ENCODE results near the gene STX4. TPM values are rescaled to one million over a fixed set of nuclear protein-coding genes. Genes with fewer than 3 reads are reported as not detected.
A peak's percentile ranks its signal among the peaks of the same experiment; 100 is the strongest.

STX4 gene
- 35.5 TPM for polyA plus RNA-seq (2012; ENCODE audit: insufficient read depth, insufficient read length)

GRCh38 chr16:31032736-31033708, at the start of gene STX4:
Gene STX4 (plus strand): TSS chr16:31033558. CDS start chr16:31033806, 248 bp downstream.
- DNase-seq (ENCODE audit: low read depth, low spot score) = peak; percentile 94
- H3K4me3 ChIP-seq (ENCODE audit: low read length) = peak within 1 kb of the TSS; percentile 94

- no peak overlapping the region for H3K4me3 ChIP-seq (ENCODE audit: low read length)
- no peak for DNase-seq (ENCODE audit: low read depth, low spot score)
Measured at GRCh38 chr16:30983898-30984610, 49.3 kb upstream of the STX4 start.

DNA sequence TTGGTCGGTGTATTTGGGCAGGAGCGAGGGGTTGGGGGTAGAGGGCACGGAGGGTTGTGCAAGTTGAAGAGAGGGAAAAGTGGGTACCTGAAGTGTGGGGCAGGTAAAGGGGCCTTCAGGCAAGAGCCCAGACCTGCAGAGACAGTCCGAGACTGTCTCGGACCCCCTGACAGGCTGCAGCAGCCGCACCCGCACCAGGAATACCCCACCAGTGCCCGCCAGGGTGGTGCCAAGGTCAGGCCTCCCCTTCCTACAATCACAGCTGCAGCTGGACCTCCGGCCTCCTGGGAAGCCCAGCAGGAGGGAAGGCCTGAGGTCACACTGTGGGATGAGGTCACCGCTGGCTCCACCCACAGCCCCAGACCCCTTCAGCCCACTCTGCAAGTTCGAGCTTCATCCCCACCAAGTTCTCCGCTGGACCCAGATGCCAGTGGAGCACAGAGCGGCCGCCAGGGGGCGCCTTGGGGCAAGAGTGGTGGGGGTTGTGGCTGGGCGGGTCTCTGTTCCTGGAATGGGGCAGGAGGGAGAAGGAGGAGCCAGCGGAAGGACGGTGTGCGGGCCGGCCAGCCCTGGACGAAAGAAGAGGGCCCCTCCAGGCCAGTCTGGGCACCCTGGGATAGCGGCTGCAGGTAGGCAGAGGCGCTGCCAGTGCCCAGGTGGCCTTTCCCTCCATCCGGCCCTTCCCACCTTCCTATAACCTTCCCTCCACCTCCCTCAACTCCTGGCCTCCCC, 48.5 kb upstream of the STX4 start, which contains the start of gene HSD3B7:
TSS of gene HSD3B7 (plus strand) at position 539 of the 732 bp plus-strand sequence. CDS start 452 bp downstream, outside the sequence.
- DNase-seq (ENCODE audit: low read depth, low spot score) = peak; percentile 23
- no peak within 1 kb of the TSS for H3K4me3 ChIP-seq (ENCODE audit: low read length)

DNA sequence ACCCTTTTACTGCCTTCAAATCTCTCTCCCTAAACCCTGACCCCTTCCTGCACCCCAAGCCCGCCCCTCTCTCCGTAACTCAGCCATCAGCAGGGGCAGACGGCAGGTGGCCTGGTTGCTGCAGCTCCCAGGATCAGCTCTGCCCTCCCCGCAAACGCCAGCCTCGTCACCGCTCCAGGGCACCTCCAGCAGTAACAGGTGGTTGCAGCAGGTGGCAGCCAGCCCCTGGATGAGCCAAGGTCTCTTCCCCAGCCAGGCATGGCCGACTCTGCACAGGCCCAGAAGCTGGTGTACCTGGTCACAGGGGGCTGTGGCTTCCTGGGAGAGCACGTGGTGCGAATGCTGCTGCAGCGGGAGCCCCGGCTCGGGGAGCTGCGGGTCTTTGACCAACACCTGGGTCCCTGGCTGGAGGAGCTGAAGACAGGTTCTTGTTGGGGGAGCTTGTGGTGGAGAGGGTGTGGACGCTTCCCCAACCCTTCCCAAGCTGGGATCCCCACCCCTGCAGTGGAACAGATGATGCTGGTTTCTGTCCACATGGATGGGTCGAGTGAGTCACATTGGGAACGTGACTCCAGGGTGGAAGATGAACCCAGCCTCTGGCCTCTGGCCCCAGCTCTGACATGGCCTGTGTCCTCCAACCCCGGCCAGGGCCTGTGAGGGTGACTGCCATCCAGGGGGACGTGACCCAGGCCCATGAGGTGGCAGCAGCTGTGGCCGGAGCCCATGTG, 47.8 kb upstream of the STX4 start:
- no peak for DNase-seq (ENCODE audit: low read depth, low spot score)
- no peak overlapping the region for H3K4me3 ChIP-seq (ENCODE audit: low read length)

DNA sequence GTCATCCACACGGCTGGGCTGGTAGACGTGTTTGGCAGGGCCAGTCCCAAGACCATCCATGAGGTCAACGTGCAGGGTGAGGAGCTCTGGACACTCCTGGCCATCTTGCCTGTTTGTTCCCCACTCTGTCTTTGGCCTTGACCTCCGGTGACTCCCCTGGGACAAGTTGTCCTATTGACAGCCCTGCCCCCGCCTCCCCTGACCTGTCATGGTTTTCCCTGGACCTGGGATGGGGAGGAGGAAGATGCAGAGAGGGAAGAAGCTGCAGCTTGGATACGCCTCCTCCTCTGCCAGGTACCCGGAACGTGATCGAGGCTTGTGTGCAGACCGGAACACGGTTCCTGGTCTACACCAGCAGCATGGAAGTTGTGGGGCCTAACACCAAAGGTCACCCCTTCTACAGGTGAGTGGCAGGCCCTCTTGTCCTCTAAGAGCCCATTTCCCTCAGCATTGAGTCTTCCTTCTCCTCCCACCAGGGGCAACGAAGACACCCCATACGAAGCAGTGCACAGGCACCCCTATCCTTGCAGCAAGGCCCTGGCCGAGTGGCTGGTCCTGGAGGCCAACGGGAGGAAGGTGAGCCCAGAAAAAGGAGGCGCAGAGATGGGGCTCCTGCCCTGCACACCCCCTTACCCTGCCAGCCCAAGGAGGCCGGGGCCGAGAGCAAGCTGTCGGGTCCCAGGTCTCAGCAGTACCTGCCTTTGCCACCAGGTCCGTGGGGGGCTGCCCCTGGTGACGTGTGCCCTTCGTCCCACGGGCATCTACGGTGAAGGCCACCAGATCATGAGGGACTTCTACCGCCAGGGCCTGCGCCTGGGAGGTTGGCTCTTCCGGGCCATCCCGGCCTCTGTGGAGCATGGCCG, 47.0 kb upstream of the STX4 start:
- DNase-seq (ENCODE audit: low read depth, low spot score) = no peak
- no peak overlapping the region for H3K4me3 ChIP-seq (ENCODE audit: low read length)

DNA sequence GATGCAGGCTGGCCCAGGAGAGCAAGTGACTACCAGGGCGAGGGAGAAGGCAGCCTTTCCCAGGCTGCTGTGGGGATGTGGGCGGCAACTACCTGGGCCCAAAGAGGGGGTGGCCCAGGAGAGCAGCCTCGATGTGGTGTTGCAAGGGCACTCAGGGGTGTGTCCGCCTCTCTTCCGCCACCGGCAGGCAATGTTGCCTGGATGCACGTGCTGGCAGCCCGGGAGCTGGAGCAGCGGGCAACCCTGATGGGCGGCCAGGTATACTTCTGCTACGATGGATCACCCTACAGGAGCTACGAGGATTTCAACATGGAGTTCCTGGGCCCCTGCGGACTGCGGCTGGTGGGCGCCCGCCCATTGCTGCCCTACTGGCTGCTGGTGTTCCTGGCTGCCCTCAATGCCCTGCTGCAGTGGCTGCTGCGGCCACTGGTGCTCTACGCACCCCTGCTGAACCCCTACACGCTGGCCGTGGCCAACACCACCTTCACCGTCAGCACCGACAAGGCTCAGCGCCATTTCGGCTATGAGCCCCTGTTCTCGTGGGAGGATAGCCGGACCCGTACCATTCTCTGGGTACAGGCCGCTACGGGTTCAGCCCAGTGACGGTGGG, 45.7 kb upstream of the STX4 start:
- DNase-seq (ENCODE audit: low read depth, low spot score) = no peak
- no peak overlapping the region for H3K4me3 ChIP-seq (ENCODE audit: low read length)

DNA sequence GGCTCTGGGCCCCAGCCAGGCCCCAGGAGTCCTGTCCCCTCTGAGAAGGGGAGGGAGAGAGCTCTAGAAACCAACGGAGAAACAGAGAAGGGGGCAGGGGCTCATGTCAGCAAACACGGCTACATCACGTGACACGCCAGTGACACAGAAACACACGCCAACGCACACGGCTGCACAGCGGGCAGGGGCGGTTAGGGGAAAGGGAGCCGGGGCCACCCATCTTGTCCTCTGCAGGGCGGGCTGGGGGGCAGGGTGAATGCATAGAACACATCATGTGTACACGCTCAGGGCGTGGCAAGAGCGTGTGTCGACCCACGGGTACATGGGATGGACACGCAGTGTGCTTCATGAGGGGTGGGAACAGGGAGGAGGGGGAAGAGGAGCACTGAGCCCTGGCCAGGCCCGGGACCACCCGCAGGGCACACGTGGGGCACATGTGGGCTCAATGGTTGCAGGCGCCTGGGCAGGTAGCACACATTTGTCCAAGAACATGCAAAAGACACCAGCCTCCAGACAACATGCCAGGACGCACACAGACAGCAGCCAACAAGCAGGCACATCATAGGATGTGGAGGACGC, 43.8 kb upstream of the STX4 start:
- no peak overlapping the region for H3K4me3 ChIP-seq (ENCODE audit: low read length)
- no peak for DNase-seq (ENCODE audit: low read depth, low spot score)

- DNase-seq (ENCODE audit: low read depth, low spot score) = no peak
- H3K4me3 ChIP-seq (ENCODE audit: low read length) = no peak overlapping the region
Measured at GRCh38 chr16:30990105-30990504, 43.3 kb upstream of the STX4 start.

DNA sequence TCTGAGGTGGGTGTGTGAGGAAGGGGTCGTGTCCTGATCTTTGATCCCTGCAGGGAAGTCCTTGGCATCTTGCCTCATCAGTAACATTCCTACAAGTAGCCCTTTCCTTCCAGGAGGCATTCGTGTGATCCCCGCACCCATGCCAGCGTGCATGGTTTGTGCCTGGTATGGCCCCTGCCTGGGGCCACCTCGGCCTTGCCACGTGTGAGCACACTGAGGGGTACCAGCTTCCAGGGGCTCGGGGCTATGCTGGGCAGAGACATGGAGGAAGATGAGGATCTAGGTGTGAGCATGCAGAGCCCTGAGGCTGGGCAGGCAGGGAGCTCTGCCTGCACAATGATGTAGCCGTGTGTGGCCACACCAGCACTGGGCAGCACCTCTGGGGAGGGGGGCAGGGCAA, 42.3 kb upstream of the STX4 start:
- H3K4me3 ChIP-seq (ENCODE audit: low read length) = no peak overlapping the region
- DNase-seq (ENCODE audit: low read depth, low spot score) = no peak

DNA sequence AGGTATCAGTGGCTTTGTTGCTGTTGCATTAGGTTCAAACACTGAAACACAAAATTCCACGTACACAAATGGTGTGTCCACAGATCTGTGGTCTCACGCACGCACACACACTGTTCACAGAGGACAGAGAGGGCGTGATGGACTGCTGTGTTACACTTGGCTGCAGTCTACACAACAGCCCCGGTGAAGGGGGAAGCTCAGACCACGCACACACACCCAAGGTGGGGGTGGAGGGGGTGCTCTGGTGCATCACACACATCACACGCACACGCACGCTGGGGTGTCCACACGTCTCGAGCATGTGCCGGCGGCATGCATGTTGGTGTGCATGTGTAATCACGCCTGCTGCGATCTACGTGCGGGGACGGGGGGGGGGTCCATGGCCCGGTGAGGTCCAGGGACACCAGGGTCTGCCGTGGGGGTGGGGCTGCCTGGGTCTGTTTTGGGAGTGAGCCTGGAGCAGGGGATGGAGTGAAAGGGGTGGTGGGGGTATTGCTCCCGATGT, 41.0 kb upstream of the STX4 start:
- no peak for DNase-seq (ENCODE audit: low read depth, low spot score)
- no peak overlapping the region for H3K4me3 ChIP-seq (ENCODE audit: low read length)

DNA sequence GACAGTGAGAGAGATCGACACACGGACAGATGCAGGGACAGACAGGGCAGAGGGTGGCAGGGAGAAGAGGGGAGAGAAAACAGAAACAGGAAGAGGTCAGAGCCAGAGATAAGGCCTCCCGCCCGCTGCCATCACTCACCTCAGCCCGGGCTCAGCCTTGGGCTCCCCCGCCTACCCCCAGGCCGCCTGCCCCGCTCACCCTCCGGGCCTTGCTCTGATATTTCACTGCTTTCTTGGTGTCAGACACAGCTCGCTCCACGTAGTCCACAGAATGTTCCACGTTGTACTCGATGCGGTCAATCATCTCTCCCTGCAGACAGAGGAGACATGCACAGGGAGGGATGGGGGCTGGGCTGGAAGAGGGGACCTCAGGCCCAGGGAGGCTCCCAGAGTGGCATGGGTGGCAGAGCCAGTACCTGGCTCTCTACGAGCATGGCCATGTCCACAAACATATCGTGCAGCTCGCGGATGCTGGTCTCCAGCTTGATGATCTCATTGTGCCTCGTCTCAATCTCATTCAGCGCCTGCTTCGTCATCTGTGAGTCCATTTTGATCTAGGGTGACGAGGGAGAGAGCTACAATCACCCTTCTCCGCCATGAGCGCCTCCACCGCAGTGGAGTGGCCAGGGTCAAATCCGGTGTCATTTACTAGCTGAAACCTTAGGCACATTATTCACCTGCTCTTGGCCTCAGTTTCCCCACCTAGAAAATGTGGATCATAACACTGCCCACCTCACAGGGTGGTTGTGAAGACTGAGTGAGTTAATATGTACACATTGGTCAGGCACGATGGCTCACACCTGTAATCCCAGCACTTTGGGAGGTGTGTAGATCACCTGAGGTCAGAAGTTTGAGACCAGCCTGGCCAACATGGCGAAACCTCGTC, 40.2 kb upstream of the STX4 start:
- DNase-seq (ENCODE audit: low read depth, low spot score) = no peak
- H3K4me3 ChIP-seq (ENCODE audit: low read length) = no peak overlapping the region

GRCh38 chr16:30995927-30996323, 37.4 kb upstream of the STX4 start:
- H3K4me3 ChIP-seq (ENCODE audit: low read length) = no peak overlapping the region
- no peak for DNase-seq (ENCODE audit: low read depth, low spot score)

DNA sequence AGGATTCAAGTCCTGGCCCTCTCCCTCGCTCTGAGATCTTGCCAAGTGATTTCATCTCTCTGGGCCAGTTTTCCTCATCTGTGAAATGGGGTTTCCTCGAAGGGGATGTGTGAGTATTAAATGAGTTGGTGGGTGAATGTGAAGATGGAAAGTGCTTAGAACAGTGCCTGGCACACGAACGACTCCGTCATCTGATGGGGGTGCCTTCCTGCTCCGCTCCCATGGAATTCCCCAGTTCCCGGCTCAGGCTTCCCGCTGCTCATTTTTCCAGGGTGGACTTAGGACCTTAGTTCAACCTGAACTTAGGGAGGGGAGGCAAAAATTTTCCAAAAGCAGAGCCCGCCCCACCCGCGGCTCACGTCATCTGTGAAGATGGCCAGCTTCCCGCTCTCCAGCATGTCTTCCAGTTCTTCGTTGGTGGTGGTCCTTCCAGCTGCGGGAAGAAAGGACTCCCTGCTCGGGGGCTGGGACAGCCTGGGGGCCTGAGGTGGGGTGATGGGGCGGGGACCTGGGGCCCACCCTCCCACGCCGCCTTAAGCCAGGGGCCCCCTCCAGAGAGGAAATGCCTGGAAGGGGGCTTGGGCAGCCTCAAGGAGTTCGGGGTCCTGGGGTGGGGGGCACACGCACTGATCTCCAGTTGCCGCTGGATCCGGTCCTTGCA, 36.9 kb upstream of the STX4 start:
- no peak for DNase-seq (ENCODE audit: low read depth, low spot score)
- H3K4me3 ChIP-seq (ENCODE audit: low read length) = no peak overlapping the region

DNA sequence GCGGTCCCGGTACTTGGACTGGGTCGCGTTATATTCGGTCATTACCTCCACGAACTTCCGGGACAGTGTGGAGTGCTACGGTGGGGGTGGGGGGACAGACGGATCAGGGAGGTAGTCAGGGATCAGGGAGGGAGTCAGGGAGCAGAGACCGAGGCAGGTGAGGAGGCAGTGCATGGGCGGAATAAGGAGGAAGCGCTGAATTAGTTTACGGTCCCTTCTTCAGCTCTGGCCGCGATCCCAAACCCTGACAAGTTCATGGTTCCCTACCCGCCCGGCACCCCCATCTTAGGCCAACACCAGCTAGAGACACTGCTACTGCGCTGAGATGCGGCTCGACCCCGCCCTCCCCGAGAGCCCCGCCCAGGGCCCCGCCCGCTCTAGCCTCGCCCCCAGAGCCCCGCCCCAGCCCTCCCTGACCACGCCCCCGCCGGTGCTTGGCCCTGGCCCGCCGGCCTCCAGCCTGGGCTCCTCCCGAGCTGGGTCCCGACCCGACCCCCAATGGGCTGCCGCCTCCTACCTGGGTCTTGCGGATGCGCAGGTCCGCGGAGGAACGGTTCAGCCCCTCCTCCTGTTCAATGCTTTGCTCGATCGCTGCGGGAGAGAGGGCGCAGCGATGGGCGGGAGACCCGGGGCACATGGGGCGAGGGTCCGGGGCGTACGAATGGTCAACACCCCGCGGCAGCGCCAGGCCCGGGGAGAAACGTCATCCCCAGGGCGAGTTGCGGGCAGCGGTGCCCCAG, 36.2 kb upstream of the STX4 start:
- DNase-seq (ENCODE audit: low read depth, low spot score) = no peak
- H3K4me3 ChIP-seq (ENCODE audit: low read length) = no peak overlapping the region

Measured in Jurkat, Clone E6-1 (cell line).